ENCODE results near the gene BHLHE23.
"Not testable (repeated sequence)": the region's sequence is repeated elsewhere in the genome, so short reads cannot be mapped to it uniquely, and the experiment has no call there.

Gene BHLHE23

GRCh38 chr20:62960446-62961309 is 46.1 kb downstream of the BHLHE23 start:
- not testable (repeated sequence) for DNase-seq (ENCODE audit: low spot score)

GRCh38 chr20:62959998-62960436 is 46.7 kb downstream of the BHLHE23 start:
- DNase-seq (ENCODE audit: low spot score), result no peak

- no peak for DNase-seq (ENCODE audit: low spot score)
Measured at GRCh38 chr20:62959101-62959971, 47.4 kb downstream of the BHLHE23 start.

DNA sequence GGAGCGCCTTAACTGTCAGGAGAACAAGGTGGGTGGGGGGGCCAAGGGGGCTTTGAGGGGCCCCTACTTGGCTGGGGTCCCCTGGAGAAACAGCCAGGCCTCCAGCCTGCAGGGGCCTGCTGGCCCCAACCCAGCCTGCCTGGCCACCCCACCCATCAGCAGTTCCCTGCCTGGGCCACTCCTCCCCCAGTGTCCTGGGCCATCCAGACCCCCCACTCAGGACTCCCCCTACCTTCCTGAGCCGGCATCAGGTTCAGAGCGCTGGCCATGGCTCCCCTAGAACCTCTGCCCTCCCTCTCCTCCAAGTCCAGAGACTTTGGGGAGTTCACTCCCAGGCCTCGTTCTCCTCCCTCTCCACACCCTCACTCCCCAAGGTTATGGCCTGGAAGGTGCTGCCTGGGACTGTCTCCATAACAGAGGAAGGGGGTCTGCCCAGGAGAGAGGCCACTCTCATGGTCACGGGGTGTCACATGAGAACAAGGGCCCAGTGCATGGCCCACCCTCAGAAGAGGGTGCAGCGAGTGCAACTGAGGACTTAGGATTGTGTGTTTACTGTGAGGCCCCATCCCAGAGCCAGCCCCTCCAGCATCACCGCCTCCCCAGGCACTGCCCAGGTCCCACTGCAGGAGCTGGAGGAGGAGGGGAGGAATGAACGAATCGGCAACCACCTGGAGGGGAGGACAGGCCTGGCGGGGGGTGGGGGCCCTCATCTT is 48.2 kb downstream of the BHLHE23 start:
- no peak for DNase-seq (ENCODE audit: low spot score)

DNA sequence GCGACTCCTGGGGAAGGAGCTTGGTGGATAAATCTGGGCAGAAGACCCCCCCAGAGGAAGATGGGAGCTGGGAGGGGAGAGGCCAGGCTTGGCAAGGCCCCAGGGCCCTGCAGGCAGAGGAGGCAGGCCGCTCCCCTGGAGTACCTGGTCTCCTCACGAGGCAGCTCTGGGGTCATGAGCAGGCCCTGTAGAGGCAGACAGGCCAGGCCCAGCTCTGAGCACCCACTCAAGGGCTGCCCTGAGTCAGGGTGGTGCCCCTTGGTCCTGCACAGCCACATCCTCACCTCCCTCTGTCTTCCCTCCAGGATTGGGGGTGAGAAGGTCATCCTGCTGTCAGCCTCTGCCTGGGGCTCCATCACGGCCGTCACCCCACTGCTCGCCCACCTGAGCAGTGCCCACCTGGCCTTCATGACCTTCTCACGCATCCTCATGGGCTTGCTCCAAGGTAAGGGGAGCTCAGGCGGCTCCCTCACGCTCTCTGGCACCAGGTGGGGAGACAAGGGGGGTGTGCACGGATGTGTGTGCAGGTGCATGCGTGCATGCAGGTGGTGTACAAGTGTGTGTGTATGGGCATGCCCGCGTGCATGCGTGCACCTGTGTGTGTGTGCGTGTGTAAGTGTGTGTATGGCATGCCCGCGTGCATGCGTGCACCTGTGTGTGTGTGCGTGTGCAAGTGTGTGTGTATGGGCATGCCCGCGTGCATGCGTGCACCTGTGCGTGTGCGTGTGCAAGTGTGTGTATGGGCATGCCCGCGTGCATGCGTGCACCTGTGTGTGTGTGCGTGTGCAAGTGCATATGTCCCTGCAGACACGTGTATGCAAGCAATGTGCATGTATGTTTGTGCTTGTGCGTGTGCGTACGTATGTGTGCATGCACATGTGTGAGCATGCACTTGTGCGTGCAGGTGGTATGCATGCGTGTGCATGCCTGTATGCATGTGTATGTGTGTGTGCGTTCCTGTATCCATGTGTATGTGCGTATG is 49.3 kb downstream of the BHLHE23 start:
- DNase-seq (ENCODE audit: low spot score), result no peak

- DNase-seq (ENCODE audit: low spot score), result no peak
Measured at GRCh38 chr20:62956387-62957135, 50.2 kb downstream of the BHLHE23 start.
